Stimulated activated CD4-positive, alpha-beta T cell treated with anti-CD3 and anti-CD28 coated beads, Interleukin-15, amount 100 ng/mL, for 24 hours (primary cell): ENCODE results near the gene ST6GAL1.
"Not testable (repeated sequence)": the region's sequence is repeated elsewhere in the genome, so short reads cannot be mapped to it uniquely, and the experiment has no call there.

Source experiments
- DNase-seq: peaks from one replicate; pipeline ENCODE4 v3.0.0-alpha.2; 2020

Gene ST6GAL1

GRCh38 chr3:186946756-186947375, 16.5 kb downstream of the ST6GAL1 start:
- no peak for DNase-seq

GRCh38 chr3:186949281-186949982, 19.1 kb downstream of the ST6GAL1 start:
- no peak for DNase-seq

GRCh38 chr3:186950402-186951093, 20.2 kb downstream of the ST6GAL1 start:
- no peak for DNase-seq

- DNase-seq: no peak
These were observed 21.6 kb downstream of the ST6GAL1 start for GRCh38 chr3:186951640-186952552.

GRCh38 chr3:186953011-186953487, 22.7 kb downstream of the ST6GAL1 start:
- DNase-seq: no peak

GRCh38 chr3:186953992-186954699, 23.8 kb downstream of the ST6GAL1 start:
- DNase-seq: not testable (repeated sequence)

GRCh38 chr3:186955898-186956696, 25.8 kb downstream of the ST6GAL1 start:
- DNase-seq: no peak

- no peak for DNase-seq
These were observed 28.8 kb downstream of the ST6GAL1 start for GRCh38 chr3:186959029-186959624.

GRCh38 chr3:186960347-186960746, 30.0 kb downstream of the ST6GAL1 start:
- no peak for DNase-seq

- DNase-seq: no peak
These were observed 32.1 kb downstream of the ST6GAL1 start for GRCh38 chr3:186962445-186962844.

GRCh38 chr3:186963636-186964035, 33.3 kb downstream of the ST6GAL1 start:
- DNase-seq: no peak

- no peak for DNase-seq
These were observed 33.7 kb downstream of the ST6GAL1 start for GRCh38 chr3:186964071-186964470.

- no peak for DNase-seq
These were observed 34.3 kb downstream of the ST6GAL1 start for GRCh38 chr3:186964616-186965015.

GRCh38 chr3:186965141-186965879, 35.0 kb downstream of the ST6GAL1 start:
- no peak for DNase-seq

GRCh38 chr3:186966406-186966805, 36.1 kb downstream of the ST6GAL1 start:
- DNase-seq: no peak

- not testable (repeated sequence) for DNase-seq
These were observed 36.9 kb downstream of the ST6GAL1 start for GRCh38 chr3:186967236-186967635.

- DNase-seq: no peak
These were observed 37.4 kb downstream of the ST6GAL1 start for GRCh38 chr3:186967686-186968085.

- DNase-seq: no peak
These were observed 39.3 kb downstream of the ST6GAL1 start for GRCh38 chr3:186969607-186970006.

- not testable (repeated sequence) for DNase-seq
These were observed 40.8 kb downstream of the ST6GAL1 start for GRCh38 chr3:186971106-186971505.

GRCh38 chr3:186971578-186971977, 41.3 kb downstream of the ST6GAL1 start:
- DNase-seq: no peak
